GM12874 (cell line): ENCODE data around the gene FNIP2.

ENCODE experiments used
- TF ChIP-seq, protein P1 (sequence below): IDR thresholded peaks from 2 replicates; pipeline ENCODE4 v1.5.1; 2011; ENCODE audit warnings: low read depth, mild to moderate bottlenecking, control low read depth, low read length, moderate library complexity; ENCODE audit not compliant: insufficient read depth

Gene FNIP2

DNA sequence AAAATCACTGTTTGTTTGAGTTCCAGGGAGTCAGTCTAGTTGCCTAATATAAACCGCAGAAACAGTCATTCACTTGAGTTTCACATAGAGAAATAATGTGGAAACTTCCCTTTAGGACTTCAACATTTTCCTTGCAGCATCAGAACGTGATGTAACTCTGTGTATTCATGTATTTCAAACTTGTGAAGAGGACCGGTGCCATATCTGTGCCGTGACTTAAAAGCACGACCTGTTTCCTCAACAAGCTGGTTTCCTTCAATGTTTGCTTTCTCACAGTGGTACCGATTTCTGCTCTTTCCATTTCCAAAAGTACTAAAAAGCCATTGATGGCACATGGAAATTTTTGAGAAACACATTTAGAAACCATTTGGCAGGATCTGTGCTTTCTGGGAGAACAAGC is 167.4 kb downstream of the FNIP2 start:
- TF ChIP-seq, protein P1, sequence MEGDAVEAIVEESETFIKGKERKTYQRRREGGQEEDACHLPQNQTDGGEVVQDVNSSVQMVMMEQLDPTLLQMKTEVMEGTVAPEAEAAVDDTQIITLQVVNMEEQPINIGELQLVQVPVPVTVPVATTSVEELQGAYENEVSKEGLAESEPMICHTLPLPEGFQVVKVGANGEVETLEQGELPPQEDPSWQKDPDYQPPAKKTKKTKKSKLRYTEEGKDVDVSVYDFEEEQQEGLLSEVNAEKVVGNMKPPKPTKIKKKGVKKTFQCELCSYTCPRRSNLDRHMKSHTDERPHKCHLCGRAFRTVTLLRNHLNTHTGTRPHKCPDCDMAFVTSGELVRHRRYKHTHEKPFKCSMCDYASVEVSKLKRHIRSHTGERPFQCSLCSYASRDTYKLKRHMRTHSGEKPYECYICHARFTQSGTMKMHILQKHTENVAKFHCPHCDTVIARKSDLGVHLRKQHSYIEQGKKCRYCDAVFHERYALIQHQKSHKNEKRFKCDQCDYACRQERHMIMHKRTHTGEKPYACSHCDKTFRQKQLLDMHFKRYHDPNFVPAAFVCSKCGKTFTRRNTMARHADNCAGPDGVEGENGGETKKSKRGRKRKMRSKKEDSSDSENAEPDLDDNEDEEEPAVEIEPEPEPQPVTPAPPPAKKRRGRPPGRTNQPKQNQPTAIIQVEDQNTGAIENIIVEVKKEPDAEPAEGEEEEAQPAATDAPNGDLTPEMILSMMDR, result no peak

DNA sequence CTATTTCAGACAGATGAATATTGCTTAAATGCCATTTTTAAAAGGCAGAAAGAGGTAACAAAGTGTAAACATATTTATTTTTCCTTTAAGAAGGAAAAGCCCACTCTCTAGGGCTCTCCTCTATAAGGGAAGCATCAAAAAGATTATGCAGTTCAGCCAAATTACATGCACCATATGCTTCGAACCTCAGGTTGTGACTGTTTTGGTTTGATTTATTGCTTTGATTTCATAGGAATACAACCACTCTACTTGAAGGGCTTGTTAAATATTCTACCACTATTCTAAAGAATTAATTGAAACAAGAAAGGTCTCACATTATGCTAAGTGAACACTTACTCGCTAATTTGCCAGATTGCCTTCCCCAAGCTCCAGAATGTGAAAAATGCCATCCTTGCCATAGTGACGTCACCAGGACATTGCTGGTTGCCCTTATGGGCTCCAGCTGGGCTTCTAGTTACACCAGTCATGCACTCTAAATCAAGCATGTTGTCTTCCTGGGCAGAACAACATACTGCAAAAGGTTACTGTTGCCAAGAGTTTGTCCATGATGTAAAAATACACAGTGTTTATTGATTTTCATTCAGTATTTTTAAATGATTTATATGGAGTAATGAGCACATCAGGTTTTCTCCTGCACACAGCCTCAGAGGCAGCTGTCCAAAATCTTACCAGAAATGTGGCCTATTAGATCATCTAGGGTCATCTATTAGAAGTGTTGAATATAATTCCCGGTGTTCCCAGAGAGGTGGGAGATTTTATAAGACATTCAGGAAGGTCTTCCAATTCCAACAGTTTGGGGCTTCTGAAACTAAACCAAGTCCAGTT is 169.6 kb downstream of the FNIP2 start:
- TF ChIP-seq, protein P1, result no peak

DNA sequence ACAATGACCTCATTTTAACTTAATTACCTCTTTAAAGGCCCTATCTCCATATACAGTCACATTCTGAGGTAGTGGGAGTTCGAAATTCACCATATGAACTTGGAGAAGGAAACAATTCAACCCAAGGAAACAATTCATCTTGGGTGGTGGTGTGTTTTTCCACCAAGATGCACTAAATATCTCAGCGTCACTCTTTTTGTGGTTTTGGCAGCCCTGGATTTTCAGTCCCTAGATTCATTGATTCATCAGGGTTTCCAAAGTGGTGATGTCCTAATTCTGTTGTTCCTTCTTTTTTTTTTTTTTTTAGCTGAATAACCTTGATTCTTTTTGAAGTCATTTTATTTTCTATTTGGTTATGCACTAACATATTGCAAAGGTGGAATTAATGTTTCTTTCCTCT is 171.4 kb downstream of the FNIP2 start:
- TF ChIP-seq, protein P1, result no peak

DNA sequence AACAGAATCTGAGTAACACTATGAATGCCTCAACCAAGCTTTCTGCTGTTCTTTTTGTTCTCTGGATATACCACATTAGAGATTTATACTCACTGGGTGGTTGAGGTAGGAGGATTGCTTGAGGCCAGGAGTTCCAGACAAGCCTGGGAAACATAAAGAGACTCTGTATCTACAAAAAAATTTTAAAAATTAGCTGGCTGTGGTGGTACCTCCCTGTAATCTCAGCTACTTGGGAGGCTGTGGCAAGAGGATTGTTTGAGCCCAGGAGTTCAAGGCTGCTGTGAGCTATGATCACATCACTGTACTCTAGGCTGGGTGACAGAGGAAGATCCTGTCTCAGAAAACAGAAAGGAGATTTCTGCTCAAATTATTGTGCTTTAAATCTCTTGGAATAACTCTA is 172.5 kb downstream of the FNIP2 start:
- TF ChIP-seq, protein P1, result no peak

DNA sequence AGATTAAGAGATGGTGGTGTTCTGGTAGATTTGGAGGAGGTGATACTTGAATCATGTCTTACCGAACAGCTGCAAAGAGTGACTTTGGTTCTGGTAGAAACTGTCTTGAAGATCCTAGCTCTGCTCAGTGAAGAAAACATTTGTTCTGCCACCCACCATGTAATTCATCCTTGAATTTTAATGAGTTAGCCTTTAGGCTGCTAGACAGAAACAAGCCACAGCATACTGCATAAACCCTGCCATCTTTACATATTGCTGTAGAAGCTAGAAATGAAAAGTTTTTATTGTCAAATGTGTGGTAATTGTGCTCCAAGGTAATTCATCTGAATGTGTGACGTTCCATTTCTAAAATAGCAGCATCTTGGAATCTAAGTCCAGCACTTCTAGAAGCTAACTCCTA is 173.1 kb downstream of the FNIP2 start:
- TF ChIP-seq, protein P1, result no peak

DNA sequence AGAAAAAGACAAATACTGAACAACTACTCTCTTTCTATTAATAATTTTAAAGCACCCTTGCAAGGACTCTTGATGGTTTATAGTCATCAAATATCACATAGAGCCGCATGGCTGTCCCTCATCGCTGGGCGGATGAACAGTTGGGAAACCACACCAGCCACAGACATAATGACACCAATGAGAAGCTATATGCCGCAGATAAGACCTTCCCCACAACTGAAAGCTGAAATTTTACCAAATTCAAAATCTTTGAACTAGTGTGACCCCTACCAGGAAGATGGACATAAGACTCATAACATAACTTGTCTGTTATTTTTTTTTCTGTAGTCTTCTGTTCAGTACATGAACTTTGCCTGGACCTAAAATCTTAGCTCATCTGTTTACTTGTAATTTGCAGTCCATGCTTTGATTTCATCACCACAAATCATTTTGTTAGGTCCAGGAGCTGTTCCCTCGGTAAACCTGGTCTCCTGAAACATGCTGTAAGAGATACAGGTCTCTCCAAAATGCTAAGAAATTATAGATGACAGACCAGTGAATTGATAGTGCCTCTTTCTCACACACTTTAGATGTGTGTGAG is 176.8 kb downstream of the FNIP2 start:
- TF ChIP-seq, protein P1, result no peak

DNA sequence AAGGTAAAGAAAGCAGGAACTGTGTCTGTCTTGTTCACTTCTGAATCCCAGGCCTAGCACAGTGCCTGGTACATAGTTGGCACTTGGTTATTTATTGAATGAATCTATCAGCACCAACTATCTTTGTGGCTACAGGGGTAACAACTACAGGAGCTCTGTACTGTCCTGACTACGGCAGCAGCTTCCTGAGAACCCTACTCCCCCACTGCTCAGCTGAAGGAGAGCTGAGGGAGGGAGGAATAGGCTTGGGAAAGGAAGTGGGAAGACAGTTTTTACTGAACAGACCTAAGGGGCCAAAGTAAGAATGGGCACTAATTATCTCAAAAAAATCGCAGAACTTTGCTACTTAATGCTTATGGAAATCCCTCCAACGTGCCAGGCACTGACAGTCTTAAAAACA is 178.0 kb downstream of the FNIP2 start:
- TF ChIP-seq, protein P1, result no peak
